CD4-positive, alpha-beta T cell treated with Interleukin-1 beta for 1 hour (primary cell): ENCODE measurements around the gene ARMH4.

Experiments used
- DNase-seq, 2 donors: peaks; one replicate each; pipeline ENCODE4 v3.0.0-alpha.2; 2020 to 2022

ARMH4 gene

GRCh38 chr14:57957441-57957840 lies 194.6 kb downstream of the ARMH4 start:
- no peak for DNase-seq
